ENCODE measurements around the gene KCNK6.
A peak's percentile ranks its signal among the peaks of the same experiment; 100 is the strongest.

Gene KCNK6

GRCh38 chr19:38371081-38371480, 51.4 kb downstream of the KCNK6 start:
- H3K9me2 ChIP-seq (replicated peaks; ENCODE audit: low read depth, low read length): no peaks in the 10 kb centered on the region
- H3K4me1 ChIP-seq (ENCODE audit: insufficient read depth, low read length, poor library complexity, severe bottlenecking): peaks cover 15% of the 10 kb centered on the region
- TF ChIP-seq, protein P1, sequence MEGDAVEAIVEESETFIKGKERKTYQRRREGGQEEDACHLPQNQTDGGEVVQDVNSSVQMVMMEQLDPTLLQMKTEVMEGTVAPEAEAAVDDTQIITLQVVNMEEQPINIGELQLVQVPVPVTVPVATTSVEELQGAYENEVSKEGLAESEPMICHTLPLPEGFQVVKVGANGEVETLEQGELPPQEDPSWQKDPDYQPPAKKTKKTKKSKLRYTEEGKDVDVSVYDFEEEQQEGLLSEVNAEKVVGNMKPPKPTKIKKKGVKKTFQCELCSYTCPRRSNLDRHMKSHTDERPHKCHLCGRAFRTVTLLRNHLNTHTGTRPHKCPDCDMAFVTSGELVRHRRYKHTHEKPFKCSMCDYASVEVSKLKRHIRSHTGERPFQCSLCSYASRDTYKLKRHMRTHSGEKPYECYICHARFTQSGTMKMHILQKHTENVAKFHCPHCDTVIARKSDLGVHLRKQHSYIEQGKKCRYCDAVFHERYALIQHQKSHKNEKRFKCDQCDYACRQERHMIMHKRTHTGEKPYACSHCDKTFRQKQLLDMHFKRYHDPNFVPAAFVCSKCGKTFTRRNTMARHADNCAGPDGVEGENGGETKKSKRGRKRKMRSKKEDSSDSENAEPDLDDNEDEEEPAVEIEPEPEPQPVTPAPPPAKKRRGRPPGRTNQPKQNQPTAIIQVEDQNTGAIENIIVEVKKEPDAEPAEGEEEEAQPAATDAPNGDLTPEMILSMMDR (conservative IDR thresholded peaks at IDR 0.05; ENCODE audit: low read length): no peak
- TF ChIP-seq EZH2phosphoT487 (IDR thresholded peaks at IDR 0.05; ENCODE audit: borderline replicate concordance): no peak
- no peaks in the 10 kb centered on the region for H3K9me3 ChIP-seq (ENCODE audit: insufficient read depth, low read depth, low read length)
- no peak overlapping the region for H3K4me2 ChIP-seq (ENCODE audit: low read depth, low read length, poor library complexity, severe bottlenecking)
- H3K27me3 ChIP-seq (ENCODE audit: insufficient read depth, low read length, poor library complexity, severe bottlenecking): no peaks in the 10 kb centered on the region
- H3F3A ChIP-seq (ENCODE audit: low read depth): no peaks in the 10 kb centered on the region
- H3K4me3 ChIP-seq (ENCODE audit: low read length, poor library complexity, severe bottlenecking): no peak overlapping the region
- no peaks in the 10 kb centered on the region for H3K36me3 ChIP-seq (ENCODE audit: insufficient read depth, low read length)
- no peak overlapping the region for H3K9ac ChIP-seq (ENCODE audit: low read depth, low read length, poor library complexity, severe bottlenecking)
- peaks cover 9% of the 10 kb centered on the region for H4K20me1 ChIP-seq (ENCODE audit: insufficient read depth, low read length, poor library complexity, severe bottlenecking)
- H2AFZ ChIP-seq (ENCODE audit: low read length): no peak overlapping the region
- H3K79me2 ChIP-seq (ENCODE audit: insufficient read depth, low read length): peaks cover 15% of the 10 kb centered on the region

DNA sequence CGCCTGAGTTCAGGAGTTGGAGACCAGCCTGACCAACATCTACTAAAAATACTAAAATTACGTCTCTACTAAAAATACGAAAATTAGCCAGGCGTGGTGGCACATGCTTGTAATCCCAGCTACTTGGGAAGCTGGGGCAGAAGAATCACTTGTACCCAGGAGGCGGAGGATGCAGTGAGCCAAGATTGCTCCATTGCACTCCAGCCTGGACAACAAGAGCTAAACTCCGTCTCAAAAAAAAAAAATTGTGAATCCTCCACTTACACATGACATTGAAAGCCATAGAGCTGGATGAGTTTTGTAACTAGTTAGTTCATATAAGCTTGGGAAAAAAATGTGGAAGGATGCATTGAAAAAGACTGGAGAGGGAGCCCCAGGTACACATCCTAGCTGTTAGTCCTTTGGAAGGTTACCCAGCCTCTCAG, 54.3 kb downstream of the KCNK6 start:
- peak overlapping the region; percentile 87 for H2AFZ ChIP-seq (ENCODE audit: low read length)
- H3F3A ChIP-seq (ENCODE audit: low read depth): no peaks in the 10 kb centered on the region
- H3K4me3 ChIP-seq (ENCODE audit: low read length, poor library complexity, severe bottlenecking): peak overlapping the region; percentile 72
- no peaks in the 10 kb centered on the region for H3K9me3 ChIP-seq (ENCODE audit: insufficient read depth, low read depth, low read length)
- H3K9me2 ChIP-seq (replicated peaks; ENCODE audit: low read depth, low read length): no peaks in the 10 kb centered on the region
- peaks cover 20% of the 10 kb centered on the region for H3K4me1 ChIP-seq (ENCODE audit: insufficient read depth, low read length, poor library complexity, severe bottlenecking)
- peaks cover 42% of the 10 kb centered on the region for H3K79me2 ChIP-seq (ENCODE audit: insufficient read depth, low read length)
- no peaks in the 10 kb centered on the region for H3K27me3 ChIP-seq (ENCODE audit: insufficient read depth, low read length, poor library complexity, severe bottlenecking)
- H3K9ac ChIP-seq (ENCODE audit: low read depth, low read length, poor library complexity, severe bottlenecking): peak overlapping the region; percentile 70
- TF ChIP-seq, protein P1 (conservative IDR thresholded peaks at IDR 0.05; ENCODE audit: low read length): no peak
- TF ChIP-seq EZH2phosphoT487 (IDR thresholded peaks at IDR 0.05; ENCODE audit: borderline replicate concordance): no peak
- H3K36me3 ChIP-seq (ENCODE audit: insufficient read depth, low read length): peaks cover under 1% of the 10 kb centered on the region; the same call in 1 of the 2 replicates
- peak overlapping the region; percentile 91 for H3K4me2 ChIP-seq (ENCODE audit: low read depth, low read length, poor library complexity, severe bottlenecking)
- peaks cover 21% of the 10 kb centered on the region for H4K20me1 ChIP-seq (ENCODE audit: insufficient read depth, low read length, poor library complexity, severe bottlenecking)

DNA sequence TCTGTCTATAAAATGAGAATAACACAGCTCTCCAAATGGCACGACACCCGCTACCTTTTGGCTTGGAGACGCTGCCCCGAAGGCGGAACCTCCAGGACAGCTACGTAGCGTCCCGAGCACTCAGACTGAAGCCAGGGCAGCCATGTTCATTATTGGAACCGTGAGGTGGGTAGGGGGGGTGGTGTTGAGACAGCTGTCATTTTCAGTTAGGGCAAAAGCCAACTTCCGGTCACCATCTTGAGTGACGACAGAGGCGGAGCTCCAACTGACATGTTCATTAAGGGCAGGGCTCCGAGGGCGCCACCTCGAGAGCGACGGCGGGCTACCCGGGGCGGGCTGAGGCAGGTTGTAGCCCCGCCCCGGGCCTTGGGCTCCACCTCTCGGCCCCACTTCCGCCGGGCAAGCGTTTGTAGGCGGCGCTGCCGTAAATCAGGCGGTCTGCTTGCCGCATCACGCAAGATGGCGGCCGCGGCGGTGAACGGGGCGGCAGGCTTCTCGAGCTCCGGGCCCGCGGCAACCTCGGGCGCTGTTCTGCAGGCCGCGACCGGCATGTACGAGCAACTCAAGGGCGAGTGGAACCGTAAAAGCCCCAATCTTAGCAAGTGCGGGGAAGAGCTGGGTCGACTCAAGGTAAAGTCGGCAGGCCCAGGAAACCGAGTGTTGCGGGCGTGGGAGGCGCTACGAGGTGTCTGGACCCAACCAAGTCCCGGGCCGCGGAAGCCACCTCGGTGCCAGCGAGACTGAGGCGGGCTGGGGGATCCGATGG, 54.9 kb downstream of the KCNK6 start, which contains the start of gene PSMD8:
TSS of gene PSMD8 (plus strand) at position 240 of the 766 bp plus-strand sequence. CDS start at position 271, 31 bp downstream.
- Histone ChIP-seq H3K4me2 (ENCODE audit: low read depth, low read length, poor library complexity, severe bottlenecking) (peak within 1 kb of the TSS; percentile 99), H3K79me2 (ENCODE audit: insufficient read depth, low read length) (peaks cover 48% of the 10 kb centered on the region), H3K4me3 (ENCODE audit: low read length, poor library complexity, severe bottlenecking) (peak within 1 kb of the TSS; percentile 80), H3K4me1 (ENCODE audit: insufficient read depth, low read length, poor library complexity, severe bottlenecking) (peaks cover 20% of the 10 kb centered on the region), H3K27me3 (ENCODE audit: insufficient read depth, low read length, poor library complexity, severe bottlenecking) (no peaks in the 10 kb centered on the region), H3K9ac (ENCODE audit: low read depth, low read length, poor library complexity, severe bottlenecking) (peak within 1 kb of the TSS; percentile 83), H4K20me1 (ENCODE audit: insufficient read depth, low read length, poor library complexity, severe bottlenecking) (peaks cover 21% of the 10 kb centered on the region), H2AFZ (ENCODE audit: low read length) (peak within 1 kb of the TSS; percentile 87), H3K9me2 (replicated peaks; ENCODE audit: low read depth, low read length) (no peaks in the 10 kb centered on the region), H3K9me3 (ENCODE audit: insufficient read depth, low read depth, low read length) (no peaks in the 10 kb centered on the region), H3F3A (ENCODE audit: low read depth) (no peaks in the 10 kb centered on the region), H3K36me3 (ENCODE audit: insufficient read depth, low read length) (peaks cover 6% of the 10 kb centered on the region; the same call in 1 of the 2 replicates)
- no peak for TF ChIP-seq EZH2phosphoT487 (IDR thresholded peaks at IDR 0.05; ENCODE audit: borderline replicate concordance)
- TF ChIP-seq, protein P1 (conservative IDR thresholded peaks at IDR 0.05; ENCODE audit: low read length): no peak
